Esophagus (tissue), 2 donors: ENCODE measurements around the gene POLR1G. TPM values are rescaled to one million over a fixed set of nuclear protein-coding genes. Genes with fewer than 3 reads are reported as not detected.

Experiments
- H3K27ac ChIP-seq, 2 donors: one replicate each; pipeline ENCODE4 v1.5.1; 2013; ENCODE audit warnings: low read depth in 2 of 2, mild to moderate bottlenecking in 2 of 2, inconsistent platforms in 1 of 2, low read length in 1 of 2, moderate library complexity in 1 of 2
- H3K27me3 ChIP-seq, 2 donors: one replicate each; pipeline ENCODE4 v1.6.1; 2013; ENCODE audit warnings: low read length in 2 of 2, control low read depth in 1 of 2, mild to moderate bottlenecking in 1 of 2; ENCODE audit not compliant: insufficient read depth in 2 of 2, control insufficient read depth in 1 of 2
- H3K36me3 ChIP-seq, 2 donors: one replicate each; pipeline ENCODE4 v1.6.1; 2013; ENCODE audit warnings: low read length in 1 of 2; ENCODE audit not compliant: control insufficient read depth in 2 of 2, insufficient read depth in 2 of 2
- H3K4me1 ChIP-seq, 2 donors: one replicate each; pipeline ENCODE4 v1.6.1; 2013; ENCODE audit warnings: low read length in 1 of 2; ENCODE audit not compliant: control insufficient read depth in 2 of 2, insufficient read depth in 2 of 2
- H3K4me3 ChIP-seq, 2 donors: one replicate each; pipeline ENCODE4 v1.5.1; 2013; ENCODE audit warnings: low read length in 2 of 2, mild to moderate bottlenecking in 2 of 2, low read depth in 1 of 2, moderate library complexity in 1 of 2
- H3K9me3 ChIP-seq, 2 donors: one replicate each; pipeline ENCODE4 v1.6.1; 2013; ENCODE audit warnings: mild to moderate bottlenecking in 2 of 2, low read depth in 1 of 2, low read length in 1 of 2, moderate library complexity in 1 of 2; ENCODE audit not compliant: control insufficient read depth in 2 of 2, insufficient read depth in 1 of 2
- WGBS, 2 donors: extraction: QIAGEN DNeasy Blood & Tissue Kit; methylation state at CpG; one replicate each; pipeline ENCODE4 v1.1.7; 2013; 5-methylcytosine and 5-hydroxymethylcytosine counted together
- polyA plus RNA-seq, 2 donors: library from polyadenylated mRNA; stranded (reverse); fragments of 200-250 nt; gene quantifications; one replicate each; pipeline ENCODE4 v1.2.3, GENCODE V29; 2013
- donor health status: healthy with polysubstance abuse.
- donor health status: Bipolar disorder and iron deficiency.

The POLR1G gene
- polyA plus RNA-seq, 2 donors = 6.3 to 6.8 TPM

GRCh38 chr19:45418802-45419201, 12.4 kb downstream of the POLR1G start:
- Histone ChIP-seq H3K36me3 (peaks cover 5 to 24% of the 10 kb centered on the region in 2 donors), H3K4me3 (no peak overlapping the region), H3K9me3 (no peaks in the 10 kb centered on the region), H3K27me3 (no peaks in the 10 kb centered on the region), H3K27ac (no peak overlapping the region), H3K4me1 (peaks cover 0 to 10% of the 10 kb centered on the region in 2 donors)
- WGBS, 2 donors = 74 to 77% methylated on average over 9 of the region's 9 CpGs

GRCh38 chr19:45419396-45419795, 13.0 kb downstream of the POLR1G start:
- 46 to 50% methylated on average over 4 of the region's 4 CpGs for WGBS, 2 donors
- Histone ChIP-seq H3K36me3 (peaks cover 3 to 22% of the 10 kb centered on the region in 2 donors), H3K4me1 (peaks cover 0 to 10% of the 10 kb centered on the region in 2 donors), H3K27ac (peak overlapping the region in 1 of 2 donors; percentile 5), H3K4me3 (no peak overlapping the region), H3K27me3 (no peaks in the 10 kb centered on the region), H3K9me3 (no peaks in the 10 kb centered on the region)

- H3K4me3 ChIP-seq = no peak overlapping the region
- H3K36me3 ChIP-seq = peaks cover 3 to 18% of the 10 kb centered on the region in 2 donors
- H3K4me1 ChIP-seq = peaks cover 0 to 10% of the 10 kb centered on the region in 2 donors
- no peaks in the 10 kb centered on the region for H3K9me3 ChIP-seq
- no peaks in the 10 kb centered on the region for H3K27me3 ChIP-seq
- H3K27ac ChIP-seq = no peak overlapping the region
- WGBS, 2 donors = 40% methylated on average over 3 of the region's 3 CpGs
These were observed 13.5 kb downstream of the POLR1G start for GRCh38 chr19:45419895-45420294.

GRCh38 chr19:45420356-45420755, 13.9 kb downstream of the POLR1G start:
- Histone ChIP-seq H3K27me3 (no peaks in the 10 kb centered on the region), H3K36me3 (peaks cover 3 to 18% of the 10 kb centered on the region in 2 donors), H3K27ac (no peak overlapping the region), H3K4me3 (no peak overlapping the region), H3K9me3 (no peaks in the 10 kb centered on the region), H3K4me1 (peaks cover 0 to 10% of the 10 kb centered on the region in 2 donors)
- WGBS, 2 donors = 80 to 85% methylated on average over 10 of the region's 10 CpGs

- H3K27me3 ChIP-seq = no peaks in the 10 kb centered on the region
These were observed 14.4 kb downstream of the POLR1G start for GRCh38 chr19:45420871-45421270.

GRCh38 chr19:45421947-45422498, 15.6 kb downstream of the POLR1G start:
- Histone ChIP-seq H3K9me3 (no peaks in the 10 kb centered on the region), H3K27ac (no peak overlapping the region), H3K27me3 (no peaks in the 10 kb centered on the region), H3K4me3 (no peak overlapping the region), H3K4me1 (peaks cover 0 to 10% of the 10 kb centered on the region in 2 donors), H3K36me3 (peaks cover 3 to 18% of the 10 kb centered on the region in 2 donors)
- 67 to 71% methylated on average over 6 of the region's 6 CpGs for WGBS, 2 donors

More at GRCh38 chr19:45420871-45421270, 14.4 kb downstream of the POLR1G start:
- H3K27ac ChIP-seq = no peak overlapping the region
- peaks cover 3 to 18% of the 10 kb centered on the region in 2 donors for H3K36me3 ChIP-seq
- 82 to 89% methylated on average over 6 of the region's 6 CpGs for WGBS, 2 donors
- H3K4me1 ChIP-seq = peaks cover 0 to 10% of the 10 kb centered on the region in 2 donors
- H3K4me3 ChIP-seq = no peak overlapping the region
- H3K9me3 ChIP-seq = no peaks in the 10 kb centered on the region

GRCh38 chr19:45423033-45423588, 16.7 kb downstream of the POLR1G start:
- Histone ChIP-seq H3K27me3 (no peaks in the 10 kb centered on the region), H3K36me3 (peaks cover 3 to 16% of the 10 kb centered on the region in 2 donors), H3K4me1 (peaks cover 0 to 10% of the 10 kb centered on the region in 2 donors), H3K4me3 (peak overlapping the region; percentile 61 to 72), H3K9me3 (no peaks in the 10 kb centered on the region), H3K27ac (peak overlapping the region; percentile 97 to 100)
- WGBS, 2 donors = 11 to 12% methylated on average over 20 of the region's 20 CpGs

GRCh38 chr19:45423589-45424190, 17.2 kb downstream of the POLR1G start, which contains the start of gene ERCC1:
TSS of gene ERCC1 (minus strand) at chr19:45423917. CDS start at chr19:45423374, 543 bp downstream.
- peaks cover 2 to 13% of the 10 kb centered on the region in 2 donors for H3K4me1 ChIP-seq
- 0 to 1% methylated on average over 37 of the region's 37 CpGs for WGBS, 2 donors
- no peaks in the 10 kb centered on the region for H3K27me3 ChIP-seq
- H3K4me3 ChIP-seq = peak within 1 kb of the TSS; percentile 61 to 72
- peak within 1 kb of the TSS; percentile 97 to 100 for H3K27ac ChIP-seq
- H3K9me3 ChIP-seq = no peaks in the 10 kb centered on the region
- peaks cover 3 to 13% of the 10 kb centered on the region in 2 donors for H3K36me3 ChIP-seq

- H3K27ac ChIP-seq = peak overlapping the region; percentile 97 to 100
- H3K27me3 ChIP-seq = no peaks in the 10 kb centered on the region
- H3K36me3 ChIP-seq = peaks cover 0 to 7% of the 10 kb centered on the region in 2 donors
- H3K9me3 ChIP-seq = no peaks in the 10 kb centered on the region
- peaks cover 3 to 13% of the 10 kb centered on the region in 2 donors for H3K4me1 ChIP-seq
- WGBS, 2 donors = 6 to 12% methylated on average over 24 of the region's 24 CpGs
- peak overlapping the region; percentile 61 to 72 for H3K4me3 ChIP-seq
These were observed 18.0 kb downstream of the POLR1G start for GRCh38 chr19:45424191-45425058.
